Measurements from ENCODE around the gene ARFIP1.
"Not testable (repeated sequence)": the region's sequence is repeated elsewhere in the genome, so short reads cannot be mapped to it uniquely, and the experiment has no call there.

ARFIP1 gene

GRCh38 chr4:152881974-152882373 is 102.2 kb downstream of the ARFIP1 start:
- TF ChIP-seq CTCF (IDR thresholded peaks at IDR 0.05; ENCODE audit: low read depth, low read length): no peak
- DNase-seq (ENCODE audit: extremely low read depth, low read depth): no peak

DNA sequence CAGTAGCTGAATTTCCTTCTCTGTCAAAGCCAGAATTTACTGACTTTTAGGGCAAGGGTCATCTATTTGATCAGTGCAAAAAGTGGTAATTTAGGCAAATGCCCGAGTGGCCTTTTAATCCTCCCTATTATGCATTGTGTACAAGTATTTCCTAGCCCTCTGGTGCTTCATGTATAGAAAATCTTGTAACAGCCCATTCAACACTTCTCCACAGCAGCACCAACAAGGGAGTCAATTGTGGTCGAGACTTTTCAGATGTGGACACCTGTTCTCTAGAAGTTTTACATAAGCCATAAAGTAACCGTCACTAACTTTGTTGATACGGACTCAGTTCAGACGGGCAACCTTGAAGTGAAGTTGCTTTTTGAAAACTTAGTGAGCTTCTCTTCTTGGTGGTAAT is 105.4 kb downstream of the ARFIP1 start:
- no peak for TF ChIP-seq CTCF (IDR thresholded peaks at IDR 0.05; ENCODE audit: low read depth, low read length)
- no peak for DNase-seq (ENCODE audit: extremely low read depth, low read depth)

GRCh38 chr4:152886201-152886600 is 106.4 kb downstream of the ARFIP1 start:
- DNase-seq (ENCODE audit: extremely low read depth, low read depth): no peak
- TF ChIP-seq CTCF (IDR thresholded peaks at IDR 0.05; ENCODE audit: low read depth, low read length): no peak

DNA sequence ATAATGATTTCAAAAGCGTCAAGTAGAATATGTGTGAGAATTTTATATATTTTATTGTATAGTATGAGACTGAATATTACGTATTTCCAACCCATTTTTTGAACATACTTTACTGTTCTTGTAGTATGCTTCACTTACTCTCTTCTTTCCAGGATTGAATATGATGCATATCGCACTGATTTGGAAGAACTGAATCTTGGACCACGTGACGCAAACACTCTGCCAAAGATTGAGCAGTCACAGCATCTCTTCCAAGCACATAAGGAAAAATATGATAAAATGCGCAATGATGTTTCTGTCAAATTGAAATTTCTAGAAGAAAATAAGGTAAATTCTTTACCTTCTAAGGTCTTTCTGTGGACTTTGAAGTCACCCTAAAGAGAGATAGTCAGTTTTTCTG is 108.2 kb downstream of the ARFIP1 start:
- TF ChIP-seq CTCF (IDR thresholded peaks at IDR 0.05; ENCODE audit: low read depth, low read length): no peak
- DNase-seq (ENCODE audit: extremely low read depth, low read depth): no peak

DNA sequence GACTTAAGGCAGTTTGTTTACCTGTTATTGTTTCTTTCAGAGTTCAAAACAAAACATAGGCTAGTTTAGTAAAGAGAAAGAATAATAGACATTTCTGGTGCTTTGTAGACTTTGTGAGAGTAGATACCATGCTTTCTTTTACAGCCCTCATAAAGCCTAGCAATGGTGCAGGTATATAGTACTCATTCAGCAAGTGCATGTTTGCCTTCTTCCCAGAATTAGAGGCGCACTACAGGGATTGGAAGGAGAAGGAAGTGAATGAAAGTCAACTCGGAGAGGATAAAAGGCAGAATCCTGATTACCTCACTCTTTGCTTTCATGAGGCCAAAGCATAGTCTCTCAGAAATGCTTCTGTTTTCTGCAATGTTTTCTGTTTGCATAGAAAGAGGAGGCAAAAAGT is 113.2 kb downstream of the ARFIP1 start:
- TF ChIP-seq CTCF (IDR thresholded peaks at IDR 0.05; ENCODE audit: low read depth, low read length): no peak
- no peak for DNase-seq (ENCODE audit: extremely low read depth, low read depth)

- DNase-seq (ENCODE audit: extremely low read depth, low read depth): peak; percentile 3
- TF ChIP-seq CTCF (IDR thresholded peaks at IDR 0.05; ENCODE audit: low read depth, low read length): no peak
Measured at GRCh38 chr4:152894673-152895072, 114.9 kb downstream of the ARFIP1 start.

DNA sequence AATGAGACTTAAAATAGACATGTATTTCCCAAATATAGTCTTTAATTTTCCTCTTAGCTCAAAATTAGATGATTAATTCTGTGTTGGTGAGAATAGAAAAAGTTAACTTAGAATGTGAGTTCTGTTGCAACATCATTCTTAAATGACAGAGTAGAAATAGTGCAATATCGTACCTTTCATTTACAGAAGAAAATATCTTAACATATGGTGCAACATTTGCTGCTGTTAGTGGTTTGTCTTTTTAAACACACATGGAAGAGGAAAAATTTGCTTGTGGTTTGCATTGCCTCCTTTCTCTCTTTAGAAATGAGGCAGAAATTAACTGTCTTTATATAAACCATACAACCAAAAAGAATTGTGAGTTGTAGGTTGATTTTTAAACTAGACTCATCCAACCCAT is 117.1 kb downstream of the ARFIP1 start:
- no peak for TF ChIP-seq CTCF (IDR thresholded peaks at IDR 0.05; ENCODE audit: low read depth, low read length)
- peak; percentile 18 for DNase-seq (ENCODE audit: extremely low read depth, low read depth)

GRCh38 chr4:152898133-152898532 is 118.4 kb downstream of the ARFIP1 start:
- DNase-seq (ENCODE audit: extremely low read depth, low read depth): not testable (repeated sequence)

Data from AG09319 (cell line).